ENCODE measurements around the gene CYSTM1.

- TF ChIP-seq CTCF (IDR thresholded peaks at IDR 0.05), result no peak
- TF ChIP-seq EP300 (IDR thresholded peaks at IDR 0.05), result no peak
- no peak for TF ChIP-seq POLR2A (IDR thresholded peaks at IDR 0.05)
Observed at GRCh38 chr5:140215276-140215675, 40.3 kb downstream of the CYSTM1 start.

Data from suprapubic skin (tissue), 3 donors.